B cell (primary cell): Measurements from ENCODE around the gene PTPRF. TPM values are rescaled to one million over a fixed set of nuclear protein-coding genes. Genes with fewer than 3 reads are reported as not detected.

Experiments
- ATAC-seq: fragments of 200-7000 bp; cut with Tn5 transposase; one replicate; pipeline ENCODE4 v1.10.0; 2021; ENCODE audit warnings: low read depth, mild to moderate bottlenecking, moderate number of reproducible peaks, moderate library complexity
- CTCF ChIA-PET: fragments of 350-600 bp; sonication (Branson Sonifier 250); formaldehyde crosslinking; loops from one replicate; lab custom pipeline; 2021; ENCODE audit warnings: antibody characterized with exemption, inconsistent platforms; lab: Charles Lee
- POLR2A ChIA-PET: fragments of 350-600 bp; sonication (Branson Sonifier 250); formaldehyde crosslinking; loops from one replicate; lab custom pipeline; 2021; ENCODE audit warnings: antibody characterized with exemption; lab: Charles Lee
- DNase-seq: peaks from one replicate; pipeline ENCODE4 v3.0.0; 2013
- H2AFZ ChIP-seq: 2 replicates; pipeline ENCODE4 v1.6.1; 2012; ENCODE audit warnings: mild to moderate bottlenecking, low read depth, low read length; ENCODE audit not compliant: insufficient read depth, poor library complexity, severe bottlenecking
- H3K27ac ChIP-seq, 2 donors: 1 replicate in 1 of 2; 2 replicates in 1 of 2; pipeline ENCODE4 v1.5.1; 2012 to 2013; ENCODE audit warnings: low read length in 2 of 2, mild to moderate bottlenecking in 2 of 2, moderate library complexity in 1 of 2
- H3K27me3 ChIP-seq, 4 experiments: fragments of 200-600 bp in 1 of 4; sonication (generic) in 1 of 4; replicated peaks in 1 of 4; 1 replicate in 2 of 4; 2 replicates in 2 of 4; pipeline versions ENCODE4 v1.6.1 to v1.7.0; 2013 to 2016; ENCODE audit warnings: low read length in 3 of 4, mild to moderate bottlenecking in 2 of 4, mixed read lengths in 1 of 4, moderate library complexity in 1 of 4; ENCODE audit not compliant: insufficient read depth in 4 of 4, control insufficient read depth in 3 of 4; ENCODE audit errors: control extremely low read depth in 1 of 4
- H3K36me3 ChIP-seq, 2 experiments: replicated peaks in 1 of 2; 1 replicate in 1 of 2; 2 replicates in 1 of 2; pipeline versions ENCODE4 v1.6.1 to v1.7.1; 2013; ENCODE audit warnings: low read length in 1 of 2; ENCODE audit not compliant: insufficient read depth in 2 of 2, control insufficient read depth in 1 of 2; ENCODE audit errors: control extremely low read depth in 1 of 2, extremely low read depth in 1 of 2
- H3K4me1 ChIP-seq, 2 donors: fragments of 200-600 bp in 1 of 2; sonication (generic) in 1 of 2; 1 replicate in 1 of 2; 2 replicates in 1 of 2; pipeline versions ENCODE4 v1.5.1 to v1.6.1; 2013 to 2017; ENCODE audit warnings: low read length in 2 of 2; ENCODE audit not compliant: control insufficient read depth in 2 of 2, insufficient read depth in 2 of 2
- H3K4me2 ChIP-seq: replicated peaks from 2 replicates; pipeline ENCODE3; 2012; ENCODE audit warnings: mild to moderate bottlenecking, low read depth, low read length; ENCODE audit not compliant: poor library complexity, severe bottlenecking
- H3K4me3 ChIP-seq, 5 experiments: fragments of 200-600 bp in 1 of 5; sonication (generic) in 1 of 5; 1 replicate in 3 of 5; 2 replicates in 2 of 5; pipeline versions ENCODE4 v1.5.1 to v1.7.0; 2011 to 2016; ENCODE audit warnings: low read length in 4 of 5, mild to moderate bottlenecking in 4 of 5, low read depth in 2 of 5, control low read depth in 1 of 5, moderate library complexity in 1 of 5; ENCODE audit not compliant: insufficient read depth in 1 of 5; ENCODE audit errors: control extremely low read depth in 1 of 5, extremely low read depth in 1 of 5
- H3K79me2 ChIP-seq: fragments of 200-600 bp; sonication (generic); one replicate; pipeline ENCODE4 v1.6.0; 2016; ENCODE audit warnings: low read length; ENCODE audit not compliant: control insufficient read depth, insufficient read depth
- H3K9ac ChIP-seq: fragments of 200-600 bp; sonication (generic); 2 replicates; pipeline ENCODE4 v1.6.1; 2017; ENCODE audit warnings: mild to moderate bottlenecking, low read length, moderate library complexity
- H3K9me3 ChIP-seq, 3 donors: one replicate each; pipeline versions ENCODE4 v1.6.1 to v1.7.1; 2013; ENCODE audit warnings: low read length in 2 of 3; ENCODE audit not compliant: control insufficient read depth in 2 of 3, insufficient read depth in 1 of 3; ENCODE audit errors: control extremely low read depth in 1 of 3
- H4K20me1 ChIP-seq: 2 replicates; pipeline ENCODE4 v1.6.0; 2012; ENCODE audit warnings: mild to moderate bottlenecking, low read length; ENCODE audit not compliant: insufficient read depth, control insufficient read depth, poor library complexity, severe bottlenecking
- H3K27ac Mint-ChIP-seq: one replicate; pipeline ENCODE4 v1.8.0; 2021; ENCODE audit warnings: mixed read lengths
- H3K27me3 Mint-ChIP-seq: one replicate; pipeline ENCODE4 v1.8.0; 2021; ENCODE audit warnings: mixed read lengths
- H3K4me1 Mint-ChIP-seq: one replicate; pipeline ENCODE4 v1.8.0; 2021; ENCODE audit warnings: mixed read lengths
- H3K4me3 Mint-ChIP-seq: one replicate; pipeline ENCODE4 v1.8.0; 2021; ENCODE audit warnings: mixed read lengths
- H3K9me3 Mint-ChIP-seq: one replicate; pipeline ENCODE4 v1.8.0; 2022; ENCODE audit warnings: mixed read lengths; ENCODE audit not compliant: insufficient read depth
- CTCF ChIP-seq: fragments of 200-600 bp; IDR thresholded peaks from one replicate; pipeline ENCODE4 v1.8.0; 2022; ENCODE audit warnings: antibody characterized with exemption, mild to moderate bottlenecking
- EZH2 ChIP-seq: IDR thresholded peaks from 2 replicates; pipeline ENCODE4 v1.6.1; 2012; ENCODE audit warnings: borderline replicate concordance, low read depth, mild to moderate bottlenecking, moderate library complexity, low read length; ENCODE audit not compliant: insufficient read depth, poor library complexity, severe bottlenecking
- WGBS: methylation state at CpG from one replicate; pipeline ENCODE4 v1.1.5; 2013; ENCODE audit warnings: missing lambda C conversion rate; ENCODE audit not compliant: insufficient coverage; 5-methylcytosine and 5-hydroxymethylcytosine counted together
- intact Hi-C: fragments of 100-400 bp; cut with micrococcal nuclease; formaldehyde crosslinking; loops from one replicate; pipeline ENCODE4 v1.10.0; 2022
- polyA plus RNA-seq: library from polyadenylated mRNA; depleted of rRNA; stranded (reverse); fragments of >200 nt; gene quantifications from 2 replicates; pipeline ENCODE4 v1.2.3, GENCODE V29; 2012
- total RNA-seq, 2 donors: library from RNA; stranded (reverse); fragments of 120-200 nt in 1 of 2; gene quantifications; 1 replicate in 1 of 2; 2 replicates in 1 of 2; pipeline versions ENCODE4 v1.2.3 to v1.2.4, GENCODE V29; 2013 to 2022

Gene PTPRF
- total and polyA plus RNA-seq, 2 donors (not counting 1 experiment from before 2014, with no cell fraction given): 0.07 to 0.13 TPM

DNA sequence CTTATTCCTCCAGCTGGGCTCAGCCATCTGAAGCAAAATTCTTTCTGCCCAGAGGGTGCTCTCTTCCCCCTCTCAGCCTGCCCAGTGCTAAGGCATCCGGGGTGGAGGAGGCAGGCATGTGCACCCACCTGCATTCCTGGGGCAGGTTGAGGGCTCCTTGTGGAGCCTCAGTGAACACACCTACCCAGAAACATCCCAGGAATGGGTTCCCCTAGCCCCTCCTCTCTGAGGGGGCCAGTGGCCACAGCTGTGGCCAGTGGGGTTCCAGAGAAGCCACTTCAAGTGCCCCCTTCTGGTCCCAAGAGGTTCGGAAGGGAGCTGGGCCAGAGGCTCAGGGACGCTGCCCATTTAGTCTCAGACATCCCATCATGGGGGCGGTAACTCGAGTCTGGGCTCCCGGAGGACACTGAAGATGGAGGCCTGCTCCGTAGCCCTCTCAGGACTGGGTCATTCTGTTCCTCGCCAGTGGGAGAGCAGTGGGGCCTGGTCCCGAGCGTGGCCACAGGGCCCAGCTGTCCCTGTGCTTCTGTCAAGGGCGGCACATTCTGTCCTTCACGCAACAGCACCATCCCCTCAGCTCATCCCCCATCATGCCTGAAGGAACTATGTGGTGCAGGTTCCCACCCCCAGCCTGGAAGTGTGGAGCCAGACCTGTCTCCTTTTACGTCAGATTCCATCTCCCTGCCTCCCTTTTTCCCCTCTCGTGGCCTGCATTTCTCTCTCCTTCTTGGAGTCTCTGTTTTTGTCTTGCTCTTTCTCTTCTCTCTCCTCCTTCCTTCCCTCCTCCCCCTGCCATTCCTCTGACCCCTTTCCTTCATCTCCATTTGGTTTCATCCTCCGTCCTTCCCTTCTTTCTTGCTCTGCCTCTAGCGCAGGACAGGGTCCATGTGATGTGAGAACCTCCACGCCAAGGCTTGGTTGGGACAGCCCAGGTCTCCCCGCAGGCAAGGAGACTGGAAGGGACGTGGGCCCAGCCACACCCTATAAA is 69.6 kb downstream of the PTPRF start:
- no peak overlapping the region for H2AFZ ChIP-seq
- no peak overlapping the region for H3K4me2 ChIP-seq
- H3K36me3 ChIP-seq: no peaks in the 10 kb centered on the region
- no peaks in the 10 kb centered on the region for H3K4me1 ChIP-seq
- H4K20me1 ChIP-seq: no peaks in the 10 kb centered on the region
- 90% methylated on average over 19 of the region's 19 CpGs for WGBS
- ATAC-seq (no peak), DNase-seq (no peak)
- intact Hi-C loops: no loop called here
- H3K27me3 ChIP-seq: no peaks in the 10 kb centered on the region
- H3K4me3 Mint-ChIP-seq: no peak overlapping the region
- no peak overlapping the region for H3K27ac ChIP-seq
- H3K4me1 Mint-ChIP-seq: no peaks in the 10 kb centered on the region
- H3K9me3 ChIP-seq: no peaks in the 10 kb centered on the region
- no peak for TF ChIP-seq CTCF
- TF ChIP-seq EZH2: no peak
- no peak overlapping the region for H3K27ac Mint-ChIP-seq
- no peak overlapping the region for H3K4me3 ChIP-seq
- POLR2A ChIA-PET: no interaction called here
- H3K79me2 ChIP-seq: no peaks in the 10 kb centered on the region
- H3K9me3 Mint-ChIP-seq: no peaks in the 10 kb centered on the region
- no peak overlapping the region for H3K9ac ChIP-seq
- no peaks in the 10 kb centered on the region for H3K27me3 Mint-ChIP-seq
- CTCF ChIA-PET: no interaction called here

DNA sequence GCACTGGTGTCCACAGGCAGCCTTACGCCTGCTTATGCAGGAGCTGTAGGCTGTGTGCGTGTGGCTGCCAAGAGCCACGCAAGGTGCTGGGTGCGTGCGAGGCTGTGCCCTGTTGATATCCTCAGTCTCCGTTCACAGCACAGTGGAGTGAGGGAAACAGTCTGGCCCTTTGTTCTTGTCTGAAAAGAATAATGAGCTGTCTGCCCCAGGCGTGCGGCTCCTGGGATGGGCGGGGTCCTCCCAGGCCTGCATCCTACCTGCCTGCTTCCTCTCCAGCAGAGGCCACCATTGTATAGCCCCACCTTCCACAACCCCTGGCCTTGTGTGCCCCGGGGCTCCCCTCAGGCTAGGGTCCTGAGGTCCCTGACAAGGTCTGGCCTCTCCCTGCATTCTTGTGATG is 72.3 kb downstream of the PTPRF start:
- Mint-ChIP-seq H3K27ac (no peak overlapping the region), H3K27me3 (no peaks in the 10 kb centered on the region), H3K9me3 (no peaks in the 10 kb centered on the region), H3K4me3 (no peak overlapping the region), H3K4me1 (no peaks in the 10 kb centered on the region)
- Histone ChIP-seq H3K79me2 (no peaks in the 10 kb centered on the region), H3K4me3 (no peak overlapping the region), H3K27me3 (no peaks in the 10 kb centered on the region), H3K4me1 (no peaks in the 10 kb centered on the region), H3K9me3 (no peaks in the 10 kb centered on the region), H3K4me2 (no peak overlapping the region), H4K20me1 (no peaks in the 10 kb centered on the region), H2AFZ (no peak overlapping the region), H3K9ac (no peak overlapping the region), H3K27ac (no peak overlapping the region), H3K36me3 (no peaks in the 10 kb centered on the region)
- TF ChIP-seq CTCF (no peak), EZH2 (no peak)
- 93% methylated on average over 10 of the region's 10 CpGs for WGBS
- ChIA-PET POLR2A (no interaction called here), CTCF (no interaction called here)
- ATAC-seq (no peak), DNase-seq (no peak)
- intact Hi-C loops: no loop called here
